ENCODE results near the gene ZFP82. TPM values are rescaled to one million over a fixed set of nuclear protein-coding genes. Genes with fewer than 3 reads are reported as not detected.

The ZFP82 gene
- total RNA-seq, 1 experiment from 2014 or later = 4.7 TPM

- no peak for DNase-seq (ENCODE audit: extremely low read depth, low read depth)
These were observed 40.8 kb downstream of the ZFP82 start for GRCh38 chr19:36377541-36378178.

- no peak for DNase-seq (ENCODE audit: extremely low read depth, low read depth)
These were observed 44.7 kb downstream of the ZFP82 start for GRCh38 chr19:36373638-36374156.

DNA sequence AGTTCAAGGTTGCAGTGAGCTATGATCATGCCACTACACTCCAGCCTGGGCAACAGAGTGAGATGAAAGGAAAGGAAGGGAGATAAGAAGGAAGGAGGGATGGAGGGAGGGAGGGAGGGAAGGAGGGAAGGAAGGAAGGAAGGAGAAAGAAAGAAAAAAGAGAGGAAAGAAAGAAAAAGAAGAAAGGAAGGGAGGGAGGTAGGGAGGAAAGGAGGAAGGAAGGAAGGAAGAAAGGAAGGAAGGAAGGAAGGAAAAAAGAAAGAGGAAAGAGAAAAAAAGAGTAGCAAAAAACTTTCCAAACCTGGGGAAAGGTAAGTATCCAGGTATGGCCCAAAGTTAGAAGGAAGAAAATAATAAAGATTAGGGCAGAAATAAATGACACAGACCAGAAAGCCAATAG lies 46.6 kb downstream of the ZFP82 start:
- DNase-seq (ENCODE audit: extremely low read depth, low read depth) = no peak

- DNase-seq (ENCODE audit: extremely low read depth, low read depth) = no peak
These were observed 54.6 kb downstream of the ZFP82 start for GRCh38 chr19:36363845-36364244.

Other genes starting within 250 kb of the ZFP82 start
- 5.4 and 6.5 TPM in 2 replicates for gene ZNF565, start 204.0 kb downstream of the ZFP82 start, total RNA-seq (2014; rRNA removed; shearing (Covaris generic))
- gene ZNF146, start 203.5 kb downstream of the ZFP82 start, total RNA-seq (2014; rRNA removed; shearing (Covaris generic)) = 132 and 138 TPM in 2 replicates
- gene ZFP14, start 39.4 kb downstream of the ZFP82 start, total RNA-seq (2014; rRNA removed; shearing (Covaris generic)) = 3.7 and 4.0 TPM in 2 replicates
- gene ZNF566, start 70.9 kb upstream of the ZFP82 start, total RNA-seq (2014; rRNA removed; shearing (Covaris generic)) = 8.6 and 16.5 TPM in 2 replicates
- gene ZNF260, start 109.6 kb upstream of the ZFP82 start, total RNA-seq (2014; rRNA removed; shearing (Covaris generic)) = 15.1 and 17.4 TPM in 2 replicates
- 4.7 and 5.6 TPM in 2 replicates for gene ZNF529, start 154.6 kb upstream of the ZFP82 start, total RNA-seq (2014; rRNA removed; shearing (Covaris generic))
- gene ZNF382, start 186.7 kb upstream of the ZFP82 start, total RNA-seq (2014; rRNA removed; shearing (Covaris generic)) = 0.37 and 0.92 TPM in 2 replicates
- 7.5 and 13.0 TPM in 2 replicates for gene ZNF461, start 248.2 kb upstream of the ZFP82 start, total RNA-seq (2014; rRNA removed; shearing (Covaris generic))

Measured in NCI-H460 (cell line).